Activated naive CD4-positive, alpha-beta T cell treated with anti-CD3 and anti-CD28 coated beads, Interleukin-2, amount 10 ng/mL, durations not matched to agents 7 days and 5 days (primary cell): ENCODE measurements around the gene PVALB.

ENCODE experiments used
- CTCF ChIA-PET: fragments of 350-600 bp; sonication (Branson Sonifier 250); formaldehyde crosslinking; loops from one replicate; lab custom pipeline; 2021; ENCODE audit warnings: antibody characterized with exemption; lab: Charles Lee
- DNase-seq: peaks from one replicate; pipeline ENCODE4 v3.0.0-alpha.2; 2020
- H3K27ac Mint-ChIP-seq: one replicate; pipeline ENCODE4 v1.8.0; 2021; ENCODE audit warnings: mild to moderate bottlenecking, moderate library complexity, mixed read lengths
- H3K27me3 Mint-ChIP-seq: one replicate; pipeline ENCODE4 v1.8.0; 2021; ENCODE audit warnings: mild to moderate bottlenecking, mixed read lengths
- H3K36me3 Mint-ChIP-seq: one replicate; pipeline ENCODE4 v1.8.0; 2021; ENCODE audit warnings: mixed read lengths
- H3K4me1 Mint-ChIP-seq: one replicate; pipeline ENCODE4 v1.8.0; 2021; ENCODE audit warnings: mixed read lengths
- H3K4me3 Mint-ChIP-seq: one replicate; pipeline ENCODE4 v1.8.0; 2021; ENCODE audit warnings: mild to moderate bottlenecking, moderate library complexity, mixed read lengths
- H3K9me3 Mint-ChIP-seq: one replicate; pipeline ENCODE4 v1.8.0; 2021; ENCODE audit warnings: mixed read lengths

PVALB gene

DNA sequence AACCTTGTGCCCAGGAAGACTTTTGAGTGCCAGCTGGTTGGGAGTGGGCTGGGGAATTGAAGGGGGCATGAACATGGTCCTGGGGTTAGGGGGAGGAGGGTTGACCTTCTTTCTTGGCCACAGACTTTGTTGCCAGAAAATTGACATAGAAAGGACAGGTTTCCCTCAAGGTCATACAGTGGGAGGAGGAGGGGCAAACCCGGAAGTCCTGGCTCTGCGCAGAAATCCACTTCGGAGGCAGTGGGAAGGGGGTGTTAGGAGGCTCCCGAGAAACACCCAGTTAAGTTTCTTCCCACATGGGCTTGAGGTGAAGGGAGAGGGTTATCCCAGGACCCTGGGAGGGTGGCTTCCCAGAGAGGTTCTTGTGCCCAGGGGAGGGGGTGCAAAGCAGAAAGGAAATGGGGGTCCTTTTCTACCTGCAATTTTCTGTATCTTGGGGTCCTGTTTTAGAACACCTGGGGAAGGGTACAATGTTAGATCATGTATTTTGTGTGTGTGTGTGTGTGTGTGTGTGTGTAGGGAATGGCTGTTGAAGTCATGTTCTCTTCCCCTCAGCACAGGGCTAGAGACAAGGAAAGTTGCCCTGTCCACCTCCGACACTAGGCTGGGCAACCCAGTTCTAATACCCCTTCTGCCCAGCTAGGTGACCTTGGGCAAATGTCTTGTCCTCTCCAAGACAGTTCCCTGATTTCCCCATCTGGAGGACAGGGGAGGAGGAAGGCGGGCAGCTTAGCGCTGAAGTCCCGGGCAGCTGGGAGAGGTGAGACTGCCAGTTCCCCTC lies 1.1 kb downstream of the PVALB start:
- Mint-ChIP-seq H3K36me3 (no peaks in the 10 kb centered on the region), H3K4me3 (no peak overlapping the region), H3K4me1 (peaks cover 10% of the 10 kb centered on the region), H3K27ac (no peak overlapping the region), H3K27me3 (peaks cover 89% of the 10 kb centered on the region), H3K9me3 (no peaks in the 10 kb centered on the region)
- no peak for DNase-seq
- CTCF ChIA-PET: no interaction called here

DNA sequence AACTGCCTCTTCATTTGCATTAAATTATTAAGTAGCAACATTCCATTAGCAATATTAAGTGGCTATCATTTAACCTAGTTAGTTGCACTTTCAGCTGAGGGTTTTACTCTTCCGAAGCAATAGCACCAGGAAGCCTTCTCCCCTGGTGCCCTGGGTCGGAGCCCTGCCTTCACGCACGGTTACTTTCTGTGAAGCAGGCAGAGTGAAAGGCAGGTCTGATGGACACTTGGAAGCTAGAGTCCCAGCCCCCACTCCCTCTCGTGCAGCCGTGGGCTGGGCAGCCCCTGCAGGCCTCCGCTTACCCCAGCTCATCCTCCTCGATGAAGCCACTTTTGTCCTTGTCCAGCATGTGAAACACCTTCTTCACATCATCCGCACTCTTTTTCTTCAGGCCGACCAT lies 2.0 kb downstream of the PVALB start:
- Mint-ChIP-seq H3K9me3 (no peaks in the 10 kb centered on the region), H3K36me3 (no peaks in the 10 kb centered on the region), H3K27me3 (peaks cover 80% of the 10 kb centered on the region), H3K4me3 (no peak overlapping the region), H3K4me1 (peaks cover 13% of the 10 kb centered on the region), H3K27ac (no peak overlapping the region)
- CTCF ChIA-PET: no interaction called here
- DNase-seq: no peak

DNA sequence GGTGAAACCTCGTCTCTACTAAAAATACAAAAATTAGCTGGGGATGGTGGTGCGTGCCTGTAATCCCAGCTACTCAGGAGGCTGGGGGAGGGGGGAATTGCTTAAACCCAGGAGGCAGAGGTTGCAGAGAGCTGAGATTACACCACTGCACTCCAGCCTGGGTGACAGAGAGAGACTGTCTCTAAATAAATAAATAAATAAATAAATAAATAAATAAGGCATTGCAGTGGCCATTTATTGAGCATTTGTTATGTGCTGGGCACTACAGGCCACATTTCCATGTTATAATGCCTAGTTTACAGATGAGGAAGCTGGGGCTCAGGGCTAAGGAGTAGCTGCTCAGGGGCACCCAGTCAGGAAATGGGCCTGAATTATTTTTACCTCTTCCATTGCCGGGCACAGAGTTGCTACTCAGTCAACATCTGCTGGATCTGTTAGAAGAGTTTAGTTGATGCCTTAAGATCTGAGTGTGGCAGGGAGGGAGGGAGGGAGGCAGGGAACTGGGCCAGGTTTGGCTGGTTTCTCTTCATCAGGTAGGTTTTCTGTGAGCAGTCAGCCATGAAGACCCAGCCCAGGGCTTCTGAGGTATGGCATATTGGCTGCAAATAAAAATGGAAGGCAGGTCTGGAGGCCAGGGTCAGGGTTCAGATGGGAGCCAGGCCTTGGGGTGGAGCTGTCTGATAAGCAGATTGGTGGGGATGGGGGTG lies 5.6 kb downstream of the PVALB start:
- Mint-ChIP-seq H3K9me3 (no peaks in the 10 kb centered on the region), H3K36me3 (no peaks in the 10 kb centered on the region), H3K27me3 (peaks cover 49% of the 10 kb centered on the region), H3K4me3 (no peak overlapping the region), H3K4me1 (peaks cover 36% of the 10 kb centered on the region), H3K27ac (no peak overlapping the region)
- no peak for DNase-seq
- CTCF ChIA-PET: interaction anchor here (1.0 to 1.2 kb wide), 2 partner anchors 46 to 120 kb away, joined by 3 read pairs; no protein-coding TSS in a partner anchor

DNA sequence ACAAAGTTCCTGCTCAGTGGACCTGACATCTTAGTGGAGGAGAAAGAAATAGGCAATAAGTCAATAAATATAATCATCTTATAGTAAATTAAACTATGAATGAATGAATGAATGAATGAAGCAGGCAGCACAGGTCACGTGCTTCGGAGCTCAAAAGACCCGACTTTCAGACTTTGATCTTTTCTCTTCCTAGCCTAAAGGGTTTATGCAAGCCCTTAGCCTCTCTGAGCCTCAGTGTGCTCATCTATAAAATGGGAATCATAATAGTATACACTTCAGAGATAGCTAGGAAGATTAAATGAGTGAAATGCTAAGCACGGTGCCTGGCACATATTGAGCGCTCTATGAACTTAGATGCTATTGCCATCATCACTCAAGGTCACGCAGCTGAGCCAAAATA lies 7.5 kb downstream of the PVALB start:
- H3K9me3 Mint-ChIP-seq: no peaks in the 10 kb centered on the region
- H3K4me3 Mint-ChIP-seq: no peak overlapping the region
- DNase-seq: no peak
- CTCF ChIA-PET: interaction anchor here (1.0 to 1.8 kb wide), 4 partner anchors 22 to 47 kb away, joined by 3 to 6 read pairs (median 4); no protein-coding TSS in a partner anchor
- H3K27ac Mint-ChIP-seq: no peak overlapping the region
- no peaks in the 10 kb centered on the region for H3K36me3 Mint-ChIP-seq
- H3K27me3 Mint-ChIP-seq: peaks cover 39% of the 10 kb centered on the region
- H3K4me1 Mint-ChIP-seq: peaks cover 30% of the 10 kb centered on the region

DNA sequence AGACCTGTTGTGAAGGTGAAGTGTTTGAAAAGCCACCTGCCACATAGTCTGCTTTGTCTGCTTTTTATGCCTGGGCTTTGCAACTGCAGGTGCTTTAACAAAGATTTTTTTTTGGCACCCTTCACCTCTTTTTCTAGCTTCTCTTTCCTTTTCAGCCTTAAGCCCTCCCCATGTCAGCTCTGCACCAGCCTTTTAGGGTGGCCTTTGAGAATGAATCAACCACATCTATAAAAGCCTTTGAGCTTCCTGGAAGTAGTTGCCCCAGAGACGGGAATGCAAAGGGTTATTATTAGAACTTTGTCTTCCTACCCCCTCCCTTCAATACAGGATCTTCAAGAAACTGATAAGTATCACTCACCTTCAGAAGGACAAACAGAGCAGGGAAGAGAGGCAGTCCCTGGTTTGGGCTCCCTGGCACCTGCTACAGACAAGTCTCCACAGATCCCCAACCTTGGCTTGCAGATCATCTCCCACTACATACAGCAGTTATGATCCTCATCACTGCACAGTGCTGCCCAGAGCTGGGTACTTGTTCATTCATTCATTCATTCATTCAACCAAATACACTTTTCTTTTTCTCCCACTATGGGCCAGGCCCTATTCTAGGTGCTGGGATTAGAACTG lies 8.0 kb downstream of the PVALB start:
- CTCF ChIA-PET: interaction anchor here (1.0 to 2.2 kb wide), 6 partner anchors 21 to 48 kb away, joined by 3 to 6 read pairs (median 4); no protein-coding TSS in a partner anchor
- H3K4me1 Mint-ChIP-seq: peaks cover 30% of the 10 kb centered on the region
- peak overlapping the region; percentile 30 for H3K27ac Mint-ChIP-seq
- H3K36me3 Mint-ChIP-seq: no peaks in the 10 kb centered on the region
- no peak overlapping the region for H3K4me3 Mint-ChIP-seq
- H3K27me3 Mint-ChIP-seq: peaks cover 39% of the 10 kb centered on the region
- no peaks in the 10 kb centered on the region for H3K9me3 Mint-ChIP-seq
- peak; percentile 41 for DNase-seq

DNA sequence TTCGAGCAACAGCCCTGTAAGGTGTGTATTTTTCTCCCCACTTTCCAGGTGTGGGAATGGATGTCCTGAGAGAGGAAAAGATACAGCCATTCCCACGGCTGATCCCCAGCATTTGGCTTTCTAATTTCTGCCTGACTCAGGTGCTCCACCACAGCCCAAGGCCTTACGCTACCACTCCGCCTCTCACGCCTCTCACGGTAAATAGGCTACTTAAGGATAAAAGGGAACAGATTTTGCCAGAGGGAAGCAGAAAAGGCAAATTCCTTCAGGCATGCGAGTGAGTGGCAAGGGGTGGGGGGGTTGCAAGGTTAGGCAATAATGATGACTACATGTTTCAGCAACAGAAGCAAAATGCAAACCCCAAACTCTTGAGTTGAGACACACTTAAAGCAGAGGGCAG lies 9.2 kb downstream of the PVALB start:
- Mint-ChIP-seq H3K4me1 (peaks cover 30% of the 10 kb centered on the region), H3K9me3 (no peaks in the 10 kb centered on the region), H3K36me3 (no peaks in the 10 kb centered on the region), H3K27ac (peak overlapping the region; percentile 24), H3K27me3 (peaks cover 34% of the 10 kb centered on the region), H3K4me3 (no peak overlapping the region)
- no peak for DNase-seq
- CTCF ChIA-PET: interaction anchor here (0.8 to 2.2 kb wide), 3 partner anchors 46 to 1525 kb away, joined by 3 to 6 read pairs (median 4); no protein-coding TSS in a partner anchor

DNA sequence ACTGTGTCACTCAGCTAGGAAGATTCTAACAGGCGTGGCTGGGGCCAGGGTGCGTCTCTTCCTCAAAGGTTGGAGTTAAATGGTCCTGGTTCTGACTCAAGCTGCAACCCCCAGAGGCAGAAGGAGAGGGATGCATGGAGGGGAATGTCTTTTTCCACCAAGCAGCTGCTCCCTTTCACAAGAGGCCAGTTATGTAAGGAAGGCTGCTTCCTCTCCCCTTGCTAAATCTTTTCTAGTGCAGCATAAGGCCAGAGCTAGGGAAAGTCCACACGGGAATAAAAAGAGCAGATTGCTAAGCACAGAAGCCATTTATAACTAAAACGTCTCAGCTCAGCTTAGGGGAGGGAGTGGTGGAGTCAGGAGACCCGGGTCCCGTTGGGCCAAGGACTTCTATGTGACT lies 10.0 kb downstream of the PVALB start:
- H3K36me3 Mint-ChIP-seq: no peaks in the 10 kb centered on the region
- CTCF ChIA-PET: interaction anchor here (2.2 kb wide), 1 partner anchor 50 kb away, joined by 6 read pairs; no protein-coding TSS in a partner anchor
- DNase-seq: no peak

DNA sequence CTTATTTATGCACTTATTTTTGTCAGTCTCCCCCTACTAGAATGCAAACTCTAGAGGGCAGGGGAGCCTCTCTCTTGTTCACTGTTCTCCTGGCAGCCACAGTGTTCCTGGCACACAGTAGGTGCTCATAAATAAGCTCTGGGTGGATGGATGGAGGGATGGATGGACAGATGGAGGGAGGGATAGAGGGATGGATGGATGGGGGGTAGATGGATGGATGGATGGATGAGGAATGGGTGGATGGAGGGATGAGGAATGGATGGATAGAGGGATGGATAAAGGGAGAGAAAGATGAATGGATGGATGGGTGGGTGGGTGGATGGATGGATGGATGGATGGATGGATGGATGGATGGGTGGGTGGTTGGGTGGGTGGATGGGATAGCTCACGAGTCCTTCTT lies 13.5 kb downstream of the PVALB start:
- CTCF ChIA-PET: interaction anchor here (0.7 to 1.5 kb wide), 3 partner anchors 32 to 271 kb away, joined by 3 to 4 read pairs (median 3); no protein-coding TSS in a partner anchor
- peaks cover 43% of the 10 kb centered on the region for H3K27me3 Mint-ChIP-seq
- H3K36me3 Mint-ChIP-seq: no peaks in the 10 kb centered on the region
- peaks cover 15% of the 10 kb centered on the region for H3K4me1 Mint-ChIP-seq
- H3K4me3 Mint-ChIP-seq: no peak overlapping the region
- no peak for DNase-seq
- H3K9me3 Mint-ChIP-seq: no peaks in the 10 kb centered on the region
- H3K27ac Mint-ChIP-seq: no peak overlapping the region

More for the DNA sequence above, 10.0 kb downstream of the PVALB start:
- Mint-ChIP-seq H3K4me1 (peaks cover 30% of the 10 kb centered on the region), H3K9me3 (no peaks in the 10 kb centered on the region), H3K27ac (peak overlapping the region; percentile 4), H3K4me3 (no peak overlapping the region), H3K27me3 (peaks cover 31% of the 10 kb centered on the region)

DNA sequence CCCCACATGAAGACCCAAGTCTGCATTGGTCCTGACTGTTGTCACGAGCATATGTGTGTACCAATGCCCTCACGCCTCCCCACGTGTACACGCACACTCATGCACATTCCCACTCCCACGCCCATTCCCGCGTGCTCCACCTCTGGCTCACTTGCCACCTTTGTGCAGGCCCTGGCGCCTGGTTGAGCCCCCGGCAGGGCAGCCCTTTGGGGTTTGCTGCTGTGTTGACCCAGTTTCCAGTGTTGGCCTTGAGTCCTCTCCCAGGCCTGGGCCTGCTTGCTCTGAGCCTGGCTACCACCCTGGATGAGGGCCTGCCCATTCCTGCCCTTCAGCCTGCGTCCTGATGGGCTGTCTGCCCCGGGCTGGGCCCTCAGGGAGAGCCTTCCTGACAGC lies 18.2 kb downstream of the PVALB start:
- Mint-ChIP-seq H3K4me1 (no peaks in the 10 kb centered on the region), H3K36me3 (no peaks in the 10 kb centered on the region), H3K27me3 (peaks cover 52% of the 10 kb centered on the region), H3K9me3 (no peaks in the 10 kb centered on the region), H3K4me3 (no peak overlapping the region), H3K27ac (no peak overlapping the region)
- CTCF ChIA-PET: interaction anchor here (0.6 kb wide), 1 partner anchor 58 kb away, joined by 3 read pairs; no protein-coding TSS in a partner anchor
- no peak for DNase-seq

DNA sequence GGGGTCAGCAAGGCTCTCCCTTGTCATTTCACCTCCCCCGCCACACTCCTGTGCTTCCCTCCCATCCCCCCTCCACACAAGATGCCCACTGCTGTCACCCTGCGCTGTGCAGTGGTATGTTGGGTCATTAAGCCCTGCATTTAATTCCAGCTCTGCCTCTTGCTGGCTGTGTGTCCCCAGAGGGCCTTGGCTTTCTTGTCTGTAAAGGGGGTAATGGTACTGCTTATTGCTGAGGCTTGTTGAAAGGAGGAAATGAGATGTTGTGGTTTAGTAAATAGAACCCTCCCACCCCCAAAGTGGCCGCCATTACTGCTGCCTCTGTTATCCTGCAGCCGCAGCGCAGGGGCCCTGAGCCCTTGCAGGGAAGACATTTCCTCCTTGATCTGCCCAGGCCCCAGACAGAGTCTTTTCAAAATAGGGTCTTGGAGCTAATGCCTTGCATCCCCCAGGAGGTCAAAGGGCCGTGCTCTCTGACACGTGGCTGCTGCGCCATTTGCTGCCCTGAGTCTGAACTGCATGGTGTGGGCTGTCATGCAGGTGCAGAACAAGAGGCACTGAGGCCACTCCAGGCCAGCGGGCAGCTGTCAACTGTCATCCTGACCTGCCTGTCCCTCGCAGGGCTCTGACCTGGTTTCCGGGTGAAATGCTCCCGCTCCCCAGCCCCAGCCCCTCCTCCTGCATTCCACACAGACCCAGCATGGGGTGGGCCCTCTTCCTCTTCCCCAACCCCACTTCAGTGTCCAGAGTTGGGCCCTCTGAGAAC lies 18.7 kb downstream of the PVALB start:
- no peaks in the 10 kb centered on the region for H3K4me1 Mint-ChIP-seq
- no peaks in the 10 kb centered on the region for H3K9me3 Mint-ChIP-seq
- DNase-seq: no peak
- no peaks in the 10 kb centered on the region for H3K36me3 Mint-ChIP-seq
- CTCF ChIA-PET: interaction anchor here (0.6 kb wide), 1 partner anchor 58 kb away, joined by 3 read pairs; no protein-coding TSS in a partner anchor
- no peak overlapping the region for H3K27ac Mint-ChIP-seq
- H3K27me3 Mint-ChIP-seq: peaks cover 50% of the 10 kb centered on the region
- no peak overlapping the region for H3K4me3 Mint-ChIP-seq

DNA sequence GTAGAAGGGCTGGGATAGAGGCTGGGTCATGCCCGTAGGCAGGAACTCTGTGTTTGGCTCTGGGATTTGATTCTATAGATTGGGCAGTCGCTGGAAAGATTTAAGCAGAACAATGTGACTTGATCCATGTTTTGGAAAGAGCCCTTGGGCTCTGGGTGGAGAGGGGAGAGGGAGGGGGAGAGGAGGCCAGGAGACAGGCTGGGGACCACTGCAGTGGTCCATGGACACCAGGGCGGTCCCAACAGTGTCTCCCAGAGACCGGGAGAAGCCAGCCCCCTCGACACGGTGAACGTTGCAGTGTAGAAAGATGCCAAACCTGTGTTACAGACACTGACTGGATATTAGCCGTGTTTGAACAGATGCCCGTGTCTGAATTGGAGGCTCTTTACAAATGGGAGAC lies 19.5 kb downstream of the PVALB start:
- Mint-ChIP-seq H3K4me3 (no peak overlapping the region), H3K27me3 (peaks cover 50% of the 10 kb centered on the region)
- CTCF ChIA-PET: no interaction called here

DNA sequence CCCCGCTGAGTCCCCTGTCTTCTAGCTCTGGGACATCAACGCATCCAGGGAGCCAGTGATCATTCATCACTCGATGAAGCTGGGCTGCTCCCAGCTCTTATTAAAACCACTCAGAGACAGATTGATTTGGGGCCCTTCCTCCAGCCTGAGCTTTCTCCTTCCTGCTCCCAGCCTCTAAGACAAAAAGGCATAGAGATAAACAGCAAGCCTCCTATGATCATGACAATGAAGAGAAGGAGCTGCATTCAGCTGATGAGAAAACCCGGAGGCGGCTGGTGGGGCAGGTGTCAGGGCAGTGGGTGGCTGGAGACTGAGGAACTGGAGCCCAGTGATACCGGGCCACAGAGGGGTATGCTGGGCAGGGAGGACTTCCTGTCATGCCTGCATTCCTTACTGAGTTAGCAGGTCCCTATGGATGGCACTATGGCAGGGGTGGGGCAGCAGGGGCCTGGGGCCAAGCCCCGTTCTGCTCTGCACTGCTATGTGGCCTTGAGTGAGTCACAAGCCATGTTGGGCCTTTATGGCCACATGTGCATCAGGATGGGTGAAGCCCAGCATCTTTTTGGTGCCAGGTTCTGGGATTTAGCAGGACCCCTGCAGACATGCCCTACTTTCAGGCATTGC lies 20.2 kb downstream of the PVALB start:
- H3K4me1 Mint-ChIP-seq: no peaks in the 10 kb centered on the region
- DNase-seq: no peak
- no peaks in the 10 kb centered on the region for H3K9me3 Mint-ChIP-seq
- no peak overlapping the region for H3K27ac Mint-ChIP-seq
- no peaks in the 10 kb centered on the region for H3K36me3 Mint-ChIP-seq
- CTCF ChIA-PET: no interaction called here
- no peak overlapping the region for H3K4me3 Mint-ChIP-seq
- peaks cover 48% of the 10 kb centered on the region for H3K27me3 Mint-ChIP-seq

More for the DNA sequence above, 19.5 kb downstream of the PVALB start:
- Mint-ChIP-seq H3K27ac (no peak overlapping the region), H3K4me1 (no peaks in the 10 kb centered on the region), H3K36me3 (no peaks in the 10 kb centered on the region), H3K9me3 (no peaks in the 10 kb centered on the region)
- DNase-seq: no peak

DNA sequence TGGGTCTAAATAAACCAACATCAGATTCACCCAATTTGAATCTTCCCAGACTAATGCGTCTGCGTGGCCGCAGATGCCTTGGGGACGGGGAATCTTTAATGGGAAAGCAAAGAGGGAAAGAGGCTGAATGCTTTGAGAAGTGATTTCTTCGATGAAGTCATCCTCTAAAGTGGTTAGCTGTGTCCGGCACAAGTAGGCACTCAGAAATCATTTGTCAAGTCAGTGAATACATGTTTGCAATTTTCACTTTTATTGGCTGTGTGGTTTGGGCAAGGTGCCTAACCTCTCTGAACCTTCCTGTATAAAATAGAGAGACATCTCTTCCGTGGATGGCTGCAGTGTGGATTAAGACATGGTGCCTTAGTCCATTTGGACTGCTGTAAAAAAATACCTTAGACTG lies 21.2 kb downstream of the PVALB start:
- Mint-ChIP-seq H3K36me3 (no peaks in the 10 kb centered on the region), H3K27ac (no peak overlapping the region), H3K9me3 (no peaks in the 10 kb centered on the region), H3K27me3 (peaks cover 41% of the 10 kb centered on the region), H3K4me3 (no peak overlapping the region), H3K4me1 (peaks cover 7% of the 10 kb centered on the region)
- CTCF ChIA-PET: interaction anchor here (1.6 kb wide), 1 partner anchor 60 kb away, joined by 4 read pairs; no protein-coding TSS in a partner anchor
- DNase-seq: no peak
